Kidney (tissue), 14 donors: ENCODE data around the gene ESRRG. TPM values are rescaled to one million over a fixed set of nuclear protein-coding genes. Genes with fewer than 3 reads are reported as not detected.

Experiments used
- DNase-seq, 5 donors: peaks; one replicate each; pipeline ENCODE4 v3.0.0-alpha.2; 2013 to 2020
- FAIRE-seq: peaks from 2 replicates; lab custom pipeline; 2012; peaks lifted over from hg19 to GRCh38; lab: Jason Lieb, UNC
- H3K27ac ChIP-seq, 2 donors: one replicate each; pipeline ENCODE4 v1.7.0; 2013; ENCODE audit warnings: low read depth in 2 of 2, low read length in 2 of 2, inconsistent platforms in 1 of 2
- H3K27me3 ChIP-seq: one replicate; pipeline ENCODE4 v1.7.1; 2013; ENCODE audit warnings: low read length, inconsistent platforms; ENCODE audit not compliant: control insufficient read depth, insufficient read depth
- H3K36me3 ChIP-seq, 3 donors: one replicate each; pipeline versions ENCODE4 v1.7.0 to v1.7.1; 2013; ENCODE audit warnings: low read length in 3 of 3, control low read depth in 1 of 3, inconsistent platforms in 1 of 3; ENCODE audit not compliant: insufficient read depth in 3 of 3, control insufficient read depth in 2 of 3
- H3K4me1 ChIP-seq, 3 donors: one replicate each; pipeline versions ENCODE4 v1.7.0 to v1.7.1; 2013; ENCODE audit warnings: low read length in 3 of 3, inconsistent platforms in 1 of 3, low read depth in 1 of 3; ENCODE audit not compliant: control insufficient read depth in 2 of 3, insufficient read depth in 2 of 3
- H3K4me3 ChIP-seq, 3 donors: one replicate each; pipeline versions ENCODE4 v1.7.0 to v1.8.1; 2013; ENCODE audit warnings: low read length in 3 of 3, control low read depth in 1 of 3, inconsistent platforms in 1 of 3
- H3K9ac ChIP-seq, 3 donors: one replicate each; pipeline versions ENCODE4 v1.7.0 to v1.7.1; 2013; ENCODE audit warnings: low read length in 3 of 3, control low read depth in 1 of 3, inconsistent platforms in 1 of 3
- H3K9me3 ChIP-seq, 3 donors: one replicate each; pipeline versions ENCODE4 v1.7.0 to v1.7.1; 2013; ENCODE audit warnings: low read length in 3 of 3, control low read depth in 1 of 3, inconsistent platforms in 1 of 3; ENCODE audit not compliant: control insufficient read depth in 2 of 3, insufficient read depth in 1 of 3
- CTCF ChIP-seq: IDR thresholded peaks from 3 replicates; pipeline ENCODE4 v1.5.1; 2012; ENCODE audit warnings: mild to moderate bottlenecking, moderate library complexity, borderline replicate concordance; ENCODE audit not compliant: insufficient read depth; ENCODE audit errors: extremely low read depth
- intact Hi-C: fragments of 100-400 bp; cut with DNase I; formaldehyde crosslinking; loops from one replicate; pipeline ENCODE4 v1.11.1; 2022
- polyA plus RNA-seq: library from polyadenylated mRNA; stranded (reverse); fragments of 350-450 nt; fragmentation: Illumina TruSeq; extraction: RNeasy Lipid Tissue Mini Kit (QIAGEN cat#74804); gene quantifications from one replicate; pipeline ENCODE4 v1.2.3, GENCODE V29; 2014; ENCODE audit warnings: low read depth, low replicate concordance; ENCODE audit not compliant: insufficient read depth
- total RNA-seq: library from RNA; stranded (reverse); fragmentation: NEBNext Ultra II Directional; extraction: Animal tissue kit (Norgen Biotek cat#: 25700); gene quantifications from one replicate; pipeline ENCODE4 v1.2.1, GENCODE V29; 2021
- donor health status: control.
- donor health status: control.
- donor health status: control.
- donor health status: control.
- donor health status: control.
- donor health status: DM: yes; HTN: yes; CAD: no.
- donor health status: Normal renal cell carcinoma (clear cell type).

Gene ESRRG
- total and polyA plus RNA-seq, 2 donors from 2014 or later = 11.9 to 25.3 TPM

- Histone ChIP-seq H3K4me1 (no peaks in the 10 kb centered on the region), H3K9me3 (no peaks in the 10 kb centered on the region), H3K27ac (no peak overlapping the region), H3K27me3 (no peaks in the 10 kb centered on the region), H3K4me3 (no peak overlapping the region), H3K36me3 (no peaks in the 10 kb centered on the region), H3K9ac (no peak overlapping the region)
- FAIRE-seq (no peak), DNase-seq (no peak)
- intact Hi-C loops = no loop called here
- no peak for TF ChIP-seq CTCF
These were observed 27.7 kb upstream of the ESRRG start for GRCh38 chr1:216750961-216751360.

GRCh38 chr1:216750031-216750627, 26.9 kb upstream of the ESRRG start:
- Histone ChIP-seq H3K9ac (no peak overlapping the region), H3K9me3 (no peaks in the 10 kb centered on the region), H3K4me1 (no peaks in the 10 kb centered on the region), H3K27me3 (no peaks in the 10 kb centered on the region), H3K4me3 (no peak overlapping the region), H3K36me3 (no peaks in the 10 kb centered on the region), H3K27ac (no peak overlapping the region)
- FAIRE-seq (no peak), DNase-seq (peak in 4 of 5 donors; percentile 40 to 87 (median 68))
- peak; percentile 66 for TF ChIP-seq CTCF
- intact Hi-C loops = no loop called here

- no peak overlapping the region for H3K9ac ChIP-seq
- intact Hi-C loops = no loop called here
- no peaks in the 10 kb centered on the region for H3K9me3 ChIP-seq
- DNase-seq (no peak), FAIRE-seq (no peak)
- no peaks in the 10 kb centered on the region for H3K36me3 ChIP-seq
- no peak overlapping the region for H3K27ac ChIP-seq
- no peak for TF ChIP-seq CTCF
- H3K27me3 ChIP-seq = no peaks in the 10 kb centered on the region
- H3K4me3 ChIP-seq = no peak overlapping the region
- no peaks in the 10 kb centered on the region for H3K4me1 ChIP-seq
These were observed 26.0 kb upstream of the ESRRG start for GRCh38 chr1:216749232-216749631.

- DNase-seq = peak in 2 of 5 donors; percentile 20 to 21
- no peak for FAIRE-seq
- no peaks in the 10 kb centered on the region for H3K36me3 ChIP-seq
- no peaks in the 10 kb centered on the region for H3K4me1 ChIP-seq
- H3K4me3 ChIP-seq = no peak overlapping the region
- H3K27me3 ChIP-seq = no peaks in the 10 kb centered on the region
- intact Hi-C loops = no loop called here
- no peak overlapping the region for H3K9ac ChIP-seq
- H3K9me3 ChIP-seq = no peaks in the 10 kb centered on the region
- no peak for TF ChIP-seq CTCF
- H3K27ac ChIP-seq = no peak overlapping the region
These were observed 19.4 kb upstream of the ESRRG start for GRCh38 chr1:216742625-216743024.
